Smooth muscle cell (in vitro differentiated cells): Measurements from ENCODE around the gene HHIP. TPM values are rescaled to one million over a fixed set of nuclear protein-coding genes. Genes with fewer than 3 reads are reported as not detected.

Experiments used
- DNase-seq: peaks from one replicate; lab custom pipeline; 2025; ENCODE audit not compliant: unreplicated experiment; lab: John Stamatoyannopoulos, UW
- H2AFZ ChIP-seq: fragments of 200-600 bp; sonication (generic); 2 replicates; pipeline ENCODE4 v1.6.0; 2016; ENCODE audit warnings: antibody characterized with exemption, low read depth, mild to moderate bottlenecking
- H3F3A ChIP-seq: fragments of 200-600 bp; sonication (generic); 2 replicates; pipeline ENCODE4 v1.6.0; 2017; ENCODE audit warnings: antibody characterized with exemption, low read depth
- H3K27ac ChIP-seq: fragments of 200-600 bp; sonication (generic); 2 replicates; pipeline ENCODE4 v1.5.1; 2016; ENCODE audit warnings: low read depth, mild to moderate bottlenecking
- H3K27me3 ChIP-seq: fragments of 200-600 bp; sonication (generic); 2 replicates; pipeline ENCODE4 v1.6.1; 2016; ENCODE audit warnings: low read depth, mild to moderate bottlenecking
- H3K36me3 ChIP-seq: fragments of 200-600 bp; sonication (generic); 2 replicates; pipeline ENCODE4 v1.5.1; 2016; ENCODE audit warnings: low read depth
- H3K4me1 ChIP-seq: fragments of 200-600 bp; sonication (generic); 2 replicates; pipeline ENCODE4 v1.5.1; 2016; ENCODE audit warnings: low read depth
- H3K4me2 ChIP-seq: fragments of 200-600 bp; sonication (generic); 2 replicates; pipeline ENCODE4 v1.6.0; 2016; ENCODE audit warnings: mild to moderate bottlenecking
- H3K4me3 ChIP-seq: fragments of 200-600 bp; sonication (generic); 2 replicates; pipeline ENCODE4 v1.5.1; 2016; ENCODE audit warnings: mild to moderate bottlenecking
- H3K79me2 ChIP-seq: fragments of 200-600 bp; sonication (generic); 2 replicates; pipeline ENCODE4 v1.6.0; 2016; ENCODE audit warnings: low read depth, mild to moderate bottlenecking
- H3K9ac ChIP-seq: fragments of 200-600 bp; sonication (generic); 2 replicates; pipeline ENCODE4 v1.6.0; 2016; ENCODE audit warnings: low read depth
- H3K9me3 ChIP-seq: fragments of 200-600 bp; sonication (generic); replicated peaks from 2 replicates; pipeline ENCODE4 v1.5.1; 2016; ENCODE audit warnings: low read depth
- H4K20me1 ChIP-seq: fragments of 200-600 bp; sonication (generic); 2 replicates; pipeline ENCODE4 v1.6.0; 2016; ENCODE audit warnings: low read depth
- WGBS: methylation state at CpG from one replicate; pipeline ENCODE4 v1.1.7; 2016; ENCODE audit warnings: low lambda C conversion rate; 5-methylcytosine and 5-hydroxymethylcytosine counted together
- polyA plus RNA-seq: library from polyadenylated mRNA; unstranded; fragments of >200 nt; fragmentation: Nextera tagmentation; extraction: Ambion mirVana; gene quantifications from 2 replicates; pipeline ENCODE4 v1.2.1, GENCODE V29; 2016
- total RNA-seq: library from RNA; depleted of rRNA; stranded (reverse); fragments of >200 nt; gene quantifications from 2 replicates; pipeline ENCODE4 v1.2.3, GENCODE V29; 2014
- TF ChIP-seq, protein P1 (sequence below): fragments of 200-600 bp; sonication (generic); IDR thresholded peaks from 2 replicates; pipeline ENCODE4 v1.5.1; 2017; ENCODE audit warnings: borderline replicate concordance, mild to moderate bottlenecking, antibody characterized with exemption; ENCODE audit not compliant: insufficient read depth, poor library complexity, severe bottlenecking

Gene HHIP
- total and polyA plus RNA-seq, 2 experiments from 2014 or later: 0.67 to 0.96 TPM

DNA sequence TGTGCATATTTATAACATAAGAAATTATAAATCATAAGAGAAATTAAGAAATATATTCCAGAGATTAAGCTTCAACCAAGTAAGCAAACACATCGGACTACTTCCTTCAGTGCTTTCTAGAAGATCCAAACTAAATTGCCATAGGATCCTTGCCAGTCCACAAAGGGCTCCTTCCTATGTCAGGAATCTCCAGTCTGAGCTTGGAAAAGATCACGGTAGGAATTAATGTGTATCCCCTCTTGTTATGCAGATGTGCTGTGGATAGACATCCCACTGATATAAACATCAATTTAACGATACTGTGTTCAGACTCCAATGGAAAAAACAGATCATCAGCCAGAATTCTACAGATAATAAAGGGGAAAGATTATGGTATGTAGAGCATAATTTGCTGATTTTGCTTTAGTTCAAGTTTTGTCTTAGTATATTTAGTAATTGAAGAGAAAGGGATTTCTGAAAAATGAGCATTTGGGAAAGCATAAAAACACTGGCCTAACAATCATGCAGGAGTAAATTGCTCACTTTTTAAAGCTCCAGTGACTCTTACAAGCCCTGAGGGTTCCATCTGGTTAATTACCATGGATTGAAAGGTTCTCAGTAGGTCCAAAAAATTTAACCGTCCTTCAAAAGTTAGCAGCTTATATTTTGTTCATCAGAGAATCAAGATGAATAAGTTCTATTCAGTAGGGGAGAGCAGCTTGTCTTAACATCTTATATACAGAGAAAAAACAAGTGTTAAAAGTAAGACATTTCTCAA, 65.9 kb downstream of the HHIP start:
- H3K4me3 ChIP-seq: no peak overlapping the region
- TF ChIP-seq, protein P1, sequence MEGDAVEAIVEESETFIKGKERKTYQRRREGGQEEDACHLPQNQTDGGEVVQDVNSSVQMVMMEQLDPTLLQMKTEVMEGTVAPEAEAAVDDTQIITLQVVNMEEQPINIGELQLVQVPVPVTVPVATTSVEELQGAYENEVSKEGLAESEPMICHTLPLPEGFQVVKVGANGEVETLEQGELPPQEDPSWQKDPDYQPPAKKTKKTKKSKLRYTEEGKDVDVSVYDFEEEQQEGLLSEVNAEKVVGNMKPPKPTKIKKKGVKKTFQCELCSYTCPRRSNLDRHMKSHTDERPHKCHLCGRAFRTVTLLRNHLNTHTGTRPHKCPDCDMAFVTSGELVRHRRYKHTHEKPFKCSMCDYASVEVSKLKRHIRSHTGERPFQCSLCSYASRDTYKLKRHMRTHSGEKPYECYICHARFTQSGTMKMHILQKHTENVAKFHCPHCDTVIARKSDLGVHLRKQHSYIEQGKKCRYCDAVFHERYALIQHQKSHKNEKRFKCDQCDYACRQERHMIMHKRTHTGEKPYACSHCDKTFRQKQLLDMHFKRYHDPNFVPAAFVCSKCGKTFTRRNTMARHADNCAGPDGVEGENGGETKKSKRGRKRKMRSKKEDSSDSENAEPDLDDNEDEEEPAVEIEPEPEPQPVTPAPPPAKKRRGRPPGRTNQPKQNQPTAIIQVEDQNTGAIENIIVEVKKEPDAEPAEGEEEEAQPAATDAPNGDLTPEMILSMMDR: no peak
- H3K4me2 ChIP-seq: no peak overlapping the region
- H3K4me1 ChIP-seq: peaks cover 6% of the 10 kb centered on the region
- H3K27ac ChIP-seq: no peak overlapping the region
- no peak overlapping the region for H3K9ac ChIP-seq
- 72% methylated on average over 4 of the region's 4 CpGs for WGBS
- no peaks in the 10 kb centered on the region for H4K20me1 ChIP-seq
- H3K36me3 ChIP-seq: no peaks in the 10 kb centered on the region
- H2AFZ ChIP-seq: no peak overlapping the region
- no peaks in the 10 kb centered on the region for H3K9me3 ChIP-seq
- no peaks in the 10 kb centered on the region for H3F3A ChIP-seq
- no peaks in the 10 kb centered on the region for H3K27me3 ChIP-seq
- H3K79me2 ChIP-seq: no peaks in the 10 kb centered on the region
- no peak for DNase-seq

DNA sequence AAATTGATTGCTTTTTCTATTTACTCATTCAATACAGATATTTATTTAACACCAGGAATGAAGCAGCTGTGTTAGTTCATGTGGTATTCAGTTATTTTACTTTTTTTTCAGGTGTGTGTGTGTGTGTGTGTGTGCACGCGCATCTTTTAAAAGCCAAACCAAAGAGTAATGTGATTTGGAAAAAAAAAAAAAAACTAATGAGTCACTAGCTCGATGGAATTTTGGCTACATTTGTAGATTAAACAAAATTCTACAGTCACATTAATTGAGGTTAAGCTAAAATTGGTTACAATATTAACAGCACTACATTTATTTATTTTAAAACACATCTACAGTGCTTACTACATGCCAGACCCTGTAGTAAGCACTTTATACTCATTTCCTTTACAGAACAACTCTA, 66.8 kb downstream of the HHIP start:
- Histone ChIP-seq H2AFZ (no peak overlapping the region), H3K27me3 (no peaks in the 10 kb centered on the region), H3F3A (no peaks in the 10 kb centered on the region), H3K4me3 (no peak overlapping the region), H3K36me3 (no peaks in the 10 kb centered on the region), H4K20me1 (no peaks in the 10 kb centered on the region), H3K9me3 (no peaks in the 10 kb centered on the region), H3K79me2 (no peaks in the 10 kb centered on the region), H3K4me2 (no peak overlapping the region), H3K27ac (no peak overlapping the region), H3K9ac (no peak overlapping the region), H3K4me1 (peaks cover 6% of the 10 kb centered on the region)
- DNase-seq: no peak
- TF ChIP-seq, protein P1: no peak
- WGBS: 82% methylated on average over 3 of the region's 3 CpGs

- H3K27me3 ChIP-seq: no peaks in the 10 kb centered on the region
- DNase-seq: no peak
- no peaks in the 10 kb centered on the region for H3F3A ChIP-seq
- H4K20me1 ChIP-seq: no peaks in the 10 kb centered on the region
- H3K79me2 ChIP-seq: no peaks in the 10 kb centered on the region
- H3K27ac ChIP-seq: no peak overlapping the region
- TF ChIP-seq, protein P1: no peak
- H3K4me2 ChIP-seq: no peak overlapping the region
- H3K9me3 ChIP-seq: no peaks in the 10 kb centered on the region
- no peaks in the 10 kb centered on the region for H3K36me3 ChIP-seq
- WGBS: 96% methylated on average over 3 of the region's 3 CpGs
- H3K4me1 ChIP-seq: peaks cover 3% of the 10 kb centered on the region
- H3K4me3 ChIP-seq: no peak overlapping the region
- no peak overlapping the region for H2AFZ ChIP-seq
- no peak overlapping the region for H3K9ac ChIP-seq
Measured at GRCh38 chr4:144714166-144714565, 68.2 kb downstream of the HHIP start.

GRCh38 chr4:144715230-144715629, 69.3 kb downstream of the HHIP start:
- TF ChIP-seq, protein P1: no peak
- H3K36me3 ChIP-seq: no peaks in the 10 kb centered on the region
- H3K27me3 ChIP-seq: no peaks in the 10 kb centered on the region
- no peaks in the 10 kb centered on the region for H3F3A ChIP-seq
- no peaks in the 10 kb centered on the region for H3K9me3 ChIP-seq
- no peak overlapping the region for H3K4me2 ChIP-seq
- no peak overlapping the region for H3K9ac ChIP-seq
- no peak overlapping the region for H2AFZ ChIP-seq
- no peaks in the 10 kb centered on the region for H3K4me1 ChIP-seq
- no peaks in the 10 kb centered on the region for H4K20me1 ChIP-seq
- no peaks in the 10 kb centered on the region for H3K79me2 ChIP-seq
- no peak for DNase-seq
- H3K4me3 ChIP-seq: no peak overlapping the region
- WGBS: 67% methylated on average over 2 of the region's 2 CpGs
- H3K27ac ChIP-seq: no peak overlapping the region
